Body of pancreas (tissue), 4 donors: ENCODE results near the gene MAML2. TPM values are rescaled to one million over a fixed set of nuclear protein-coding genes. Genes with fewer than 3 reads are reported as not detected.

Experiments used
- ATAC-seq: fragments of 150-250 bp; one replicate; pipeline ENCODE4 v1.9.1; 2016
- DNase-seq, 4 donors: peaks; one replicate each; pipeline ENCODE4 v3.0.0-alpha.2; 2019
- H3K27ac ChIP-seq, 4 donors: fragments of 200-600 bp; sonication (generic); 1 replicate in 3 of 4; 2 replicates in 1 of 4; pipeline versions ENCODE4 v1.5.1 to v1.6.1; 2016 to 2019; ENCODE audit warnings: mild to moderate bottlenecking in 1 of 4, mixed read lengths in 1 of 4, moderate library complexity in 1 of 4
- H3K27me3 ChIP-seq, 2 donors: fragments of 200-600 bp; sonication (generic); one replicate each; pipeline ENCODE4 v1.6.0; 2016; ENCODE audit warnings: mild to moderate bottlenecking in 1 of 2
- H3K36me3 ChIP-seq, 2 donors: fragments of 200-600 bp; sonication (generic); replicated peaks in 1 of 2; 2 replicates each; pipeline ENCODE4 v1.5.1; 2016; ENCODE audit warnings: low read depth in 2 of 2; ENCODE audit not compliant: insufficient read depth in 1 of 2
- H3K4me1 ChIP-seq: fragments of 200-600 bp; sonication (generic); one replicate; pipeline ENCODE4 v1.6.0; 2016
- H3K4me3 ChIP-seq, 2 donors: fragments of 200-600 bp; sonication (generic); 1 replicate in 1 of 2; 2 replicates in 1 of 2; pipeline ENCODE4 v1.5.1; 2016 to 2019
- H3K9me3 ChIP-seq, 3 donors: fragments of 200-600 bp; sonication (generic); 1 replicate in 2 of 3; 2 replicates in 1 of 3; pipeline ENCODE4 v1.5.1; 2016
- CTCF ChIP-seq, 7 experiments: fragments of 450-650 bp in 4 of 7; fragments of 200-600 bp in 3 of 7; sonication (generic) in 3 of 7; IDR thresholded peaks; one replicate each; pipeline ENCODE4 v1.5.1; 2016 to 2019; ENCODE audit warnings: antibody characterized with exemption in 7 of 7
- POLR2A ChIP-seq, 3 donors: fragments of 450-650 bp; IDR thresholded peaks; one replicate each; pipeline ENCODE4 v1.6.1; 2016; ENCODE audit warnings: antibody characterized with exemption in 3 of 3, mild to moderate bottlenecking in 2 of 3
- WGBS, 2 donors: methylation state at CpG; one replicate each; pipeline ENCODE4 v1.1.5; 2017; 5-methylcytosine and 5-hydroxymethylcytosine counted together
- intact Hi-C: fragments of 100-400 bp; cut with DNase I; formaldehyde crosslinking; loops from one replicate; pipeline ENCODE4 v1.15.1; 2023
- total RNA-seq, 2 donors: library from RNA; depleted of rRNA; stranded (reverse); fragments of >200 nt; gene quantifications; one replicate each; pipeline ENCODE4 v1.1.0, GENCODE V29; 2016

The MAML2 gene
- total RNA-seq, 2 donors from 2014 or later, result 7.9 to 9.9 TPM

GRCh38 chr11:96194581-96195374, 148.2 kb downstream of the MAML2 start:
- no peak for TF ChIP-seq POLR2A (IDR thresholded peaks at IDR 0.05)
- no peak for TF ChIP-seq CTCF (IDR thresholded peaks at IDR 0.05)
- intact Hi-C loops, result no loop called here
- H3K27ac ChIP-seq, result peak overlapping the region in 1 of 4 donors; percentile 2
- H3K36me3 ChIP-seq, result no peaks in the 10 kb centered on the region
- peaks cover 17% of the 10 kb centered on the region for H3K4me1 ChIP-seq
- DNase-seq, result no peak
- no peaks in the 10 kb centered on the region for H3K27me3 ChIP-seq
- no peak for ATAC-seq
- 9 to 10% methylated on average over 1 of the region's 1 CpG for WGBS, 2 donors
- no peaks in the 10 kb centered on the region for H3K9me3 ChIP-seq
- H3K4me3 ChIP-seq, result no peak overlapping the region

GRCh38 chr11:96193745-96194443, 149.1 kb downstream of the MAML2 start:
- H3K9me3 ChIP-seq, result no peaks in the 10 kb centered on the region
- H3K27ac ChIP-seq, result peak overlapping the region in 1 of 4 donors; percentile 2

GRCh38 chr11:96191752-96192151, 151.2 kb downstream of the MAML2 start:
- Histone ChIP-seq H3K4me1 (peaks cover under 1% of the 10 kb centered on the region), H3K36me3 (no peaks in the 10 kb centered on the region), H3K9me3 (no peaks in the 10 kb centered on the region), H3K27me3 (no peaks in the 10 kb centered on the region), H3K27ac (no peak overlapping the region), H3K4me3 (no peak overlapping the region)
- intact Hi-C loops, result no loop called here
- 82 to 89% methylated on average over 4 of the region's 4 CpGs for WGBS, 2 donors
- TF ChIP-seq CTCF (IDR thresholded peaks at IDR 0.05) (no peak), POLR2A (IDR thresholded peaks at IDR 0.05) (no peak)
- DNase-seq (no peak), ATAC-seq (no peak)

More at GRCh38 chr11:96193745-96194443, 149.1 kb downstream of the MAML2 start:
- H3K27me3 ChIP-seq, result no peaks in the 10 kb centered on the region
- no peak overlapping the region for H3K4me3 ChIP-seq
- no peaks in the 10 kb centered on the region for H3K36me3 ChIP-seq
- 56% methylated on average over 4 of the region's 4 CpGs for WGBS, 2 donors
- ATAC-seq (no peak), DNase-seq (no peak)
- intact Hi-C loops, result no loop called here
- TF ChIP-seq CTCF (IDR thresholded peaks at IDR 0.05) (no peak), POLR2A (IDR thresholded peaks at IDR 0.05) (no peak)
- H3K4me1 ChIP-seq, result peaks cover 12% of the 10 kb centered on the region

- DNase-seq (no peak), ATAC-seq (no peak)
- Histone ChIP-seq H3K4me1 (no peaks in the 10 kb centered on the region), H3K9me3 (no peaks in the 10 kb centered on the region), H3K27me3 (no peaks in the 10 kb centered on the region), H3K27ac (no peak overlapping the region), H3K36me3 (no peaks in the 10 kb centered on the region), H3K4me3 (no peak overlapping the region)
- WGBS, 2 donors, result 84 to 87% methylated on average over 1 of the region's 1 CpG
- no peak for TF ChIP-seq POLR2A (IDR thresholded peaks at IDR 0.05)
- no peak for TF ChIP-seq CTCF (IDR thresholded peaks at IDR 0.05)
- intact Hi-C loops, result no loop called here
These were observed 153.6 kb downstream of the MAML2 start for GRCh38 chr11:96189351-96189750.
